K562 (cell line): ENCODE measurements around the gene DYNC1H1.

ENCODE experiments used
- ADNP ChIP-seq: fragments of 200-800 bp; sonication (Bioruptor generic); IDR thresholded peaks from 2 replicates; pipeline ENCODE4 v1.6.1; 2016; ENCODE audit warnings: missing genetic modification characterization, missing compliant biosample characterization
- CHD4 ChIP-seq: fragments of 200-600 bp; sonication (generic); IDR thresholded peaks from 3 replicates; pipeline ENCODE4 v1.6.1; 2012; ENCODE audit warnings: low read depth, mild to moderate bottlenecking, mixed read lengths, low read length, inconsistent platforms; ENCODE audit not compliant: insufficient read depth, insufficient replicate concordance, poor library complexity, severe bottlenecking
- FOS ChIP-seq: IDR thresholded peaks from 3 replicates; pipeline ENCODE4 v1.6.1; 2011; ENCODE audit not compliant: insufficient read length; ENCODE audit errors: extremely low read depth
- FOXJ2 ChIP-seq: fragments of 200-800 bp; sonication (Bioruptor generic); IDR thresholded peaks from 2 replicates; pipeline ENCODE4 v1.6.1; 2016; ENCODE audit warnings: missing genetic modification characterization, missing compliant biosample characterization
- JUN ChIP-seq, 2 experiments: sonication (generic) in 1 of 2; formaldehyde crosslinking in 1 of 2; IDR thresholded peaks; 2 replicates each; pipeline versions ENCODE4 v1.6.1 to v1.8.0; 2012 to 2022; ENCODE audit warnings: borderline replicate concordance in 2 of 2, mild to moderate bottlenecking in 2 of 2, improper control_type of control experiment in 1 of 2, low read depth in 1 of 2, low read length in 1 of 2, missing genetic modification reagents in 1 of 2
- NFYB ChIP-seq: IDR thresholded peaks from 2 replicates; pipeline ENCODE4 v1.6.1; 2011; ENCODE audit warnings: mild to moderate bottlenecking, moderate library complexity; ENCODE audit not compliant: insufficient read length; ENCODE audit errors: extremely low read depth
- POLR2A ChIP-seq: fragments of 450-650 bp; conservative IDR thresholded peaks from 2 replicates; pipeline ENCODE4 v1.6.1; 2016
- RAD21 ChIP-seq, 2 experiments: fragments of 250-450 bp in 1 of 2; fragments of 450-650 bp in 1 of 2; sonication (Bioruptor Pico) in 1 of 2; formaldehyde crosslinking in 1 of 2; IDR thresholded peaks in 1 of 2; conservative IDR thresholded peaks in 1 of 2; 2 replicates each; pipeline versions ENCODE4 v1.4.0 to v1.8.0; 2020 to 2022; ENCODE audit warnings: mild to moderate bottlenecking in 2 of 2, moderate library complexity in 1 of 2
- RNF219 ChIP-seq: fragments of 250-450 bp; sonication (Bioruptor Pico); IDR thresholded peaks from 2 replicates; pipeline ENCODE4 v1.5.0; 2022; ENCODE audit warnings: mild to moderate bottlenecking
- SP1 ChIP-seq: sonication (generic); formaldehyde crosslinking; IDR thresholded peaks from 2 replicates; pipeline ENCODE4 v1.8.1; 2022; ENCODE audit warnings: mild to moderate bottlenecking, missing genetic modification reagents
- TCF15 ChIP-seq: fragments of 250-450 bp; sonication (Bioruptor Pico); IDR thresholded peaks from 2 replicates; pipeline ENCODE4 v1.8.0; 2022; ENCODE audit warnings: moderate library complexity, mild to moderate bottlenecking, inconsistent platforms
- ZNF133 ChIP-seq: fragments of 250-450 bp; sonication (Bioruptor Pico); IDR thresholded peaks from 2 replicates; pipeline ENCODE4 v1.4.0; 2020; ENCODE audit warnings: mild to moderate bottlenecking
- ZNF76 ChIP-seq: fragments of 250-450 bp; sonication (Bioruptor Pico); IDR thresholded peaks from 2 replicates; pipeline ENCODE4 v1.4.0; 2020; ENCODE audit warnings: mild to moderate bottlenecking, moderate library complexity, borderline replicate concordance

- TF ChIP-seq ZNF76 (CRISPR knock-in tag) (no peak), ZNF133 (CRISPR knock-in tag) (no peak), JUN (IDR thresholded peaks at IDR 0.05; ENCODE audit: borderline replicate concordance, low read depth, low read length) (no peak), JUN (CRISPR knock-in tag; IDR thresholded peaks at IDR 0.05; ENCODE audit: borderline replicate concordance) (no peak), TCF15 (CRISPR knock-in tag) (no peak), NFYB (no peak), CHD4 (no peak), FOS (no peak), RNF219 (CRISPR knock-in tag) (no peak), FOXJ2 (no peak), POLR2A (no peak), RAD21 (CRISPR knock-in tag; conservative IDR thresholded peaks at IDR 0.05 in 1 of 2, IDR thresholded peaks at IDR 0.05 in 1 of 2) (no peak), ADNP (no peak), SP1 (no peak)
Measured at GRCh38 chr14:102007916-102008418, 43.6 kb downstream of the DYNC1H1 start.
